ENCODE results near the gene CLEC4A.

DNA sequence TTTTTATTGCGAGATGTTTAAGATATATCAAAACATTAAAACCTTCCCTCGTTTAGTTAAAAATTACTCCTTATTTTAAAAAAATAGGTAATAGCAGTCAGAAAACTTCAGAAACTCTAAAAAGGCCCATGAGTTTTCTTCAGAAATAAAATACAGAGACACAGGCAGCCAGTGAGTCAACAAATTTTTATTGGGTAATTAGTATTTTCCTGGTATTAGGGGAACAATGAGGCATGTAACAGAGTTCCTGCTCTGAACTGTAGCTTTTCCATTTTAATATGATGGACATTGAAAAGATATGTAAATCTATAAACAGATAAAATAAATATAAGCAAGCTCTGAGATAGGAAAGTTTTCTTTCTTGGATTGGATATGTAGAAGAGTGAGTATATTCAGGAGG lies 33.0 kb downstream of the CLEC4A start:
- TF ChIP-seq POLR2AphosphoS5 (IDR thresholded peaks at IDR 0.05; ENCODE audit: borderline replicate concordance, low read depth, low read length) (no peak), EZH2 (IDR thresholded peaks at IDR 0.05) (no peak)
